AG04449 (cell line): ENCODE data around the gene PRDM11.

Experiments
- CTCF ChIA-PET: fragments of 350-600 bp; formaldehyde crosslinking; extraction: SDS; loops from one replicate; lab custom pipeline; 2021; ENCODE audit warnings: antibody characterized with exemption; lab: Yijun Ruan, JAX
- POLR2A ChIA-PET: fragments of 400-600, 350-600 bp; formaldehyde crosslinking; extraction: SDS; loops from one replicate; lab custom pipeline; 2020; ENCODE audit warnings: antibody characterized with exemption, inconsistent platforms; lab: Yijun Ruan, JAX
- DNase-seq: peaks from one replicate; pipeline ENCODE4 v3.0.0-alpha.2; 2010; ENCODE audit warnings: low read depth, low spot score
- H3K4me3 ChIP-seq: 2 replicates; pipeline ENCODE4 v1.5.1; 2011; ENCODE audit warnings: low read depth, mild to moderate bottlenecking, control low read depth, low read length
- TF ChIP-seq, protein P1 (sequence below): IDR thresholded peaks from one replicate; pipeline ENCODE4 v1.5.1; 2011; ENCODE audit warnings: mild to moderate bottlenecking, moderate library complexity, low read length, control low read depth, inconsistent platforms; ENCODE audit not compliant: insufficient read depth; ENCODE audit errors: missing control alignments

The PRDM11 gene

DNA sequence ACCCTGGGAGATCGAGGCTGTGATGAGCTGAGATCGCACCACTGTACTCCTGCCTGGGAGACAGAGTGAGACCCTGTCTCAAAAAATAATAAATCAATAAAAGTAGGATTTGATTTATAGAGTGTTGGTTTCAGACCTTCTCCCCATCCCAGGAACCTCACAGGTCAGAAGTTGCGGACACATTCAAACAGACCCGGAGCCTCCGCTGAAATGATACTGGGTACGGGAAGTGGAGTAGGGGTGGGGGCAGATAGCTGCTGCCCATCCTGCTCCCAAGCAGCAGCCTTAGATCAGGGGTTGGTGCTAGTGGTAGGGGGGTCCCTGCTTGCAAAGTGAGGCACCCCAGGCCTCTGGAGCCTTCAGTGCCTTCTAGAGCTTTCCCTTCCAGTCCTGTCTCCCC, 7.8 kb downstream of the PRDM11 start:
- TF ChIP-seq, protein P1, sequence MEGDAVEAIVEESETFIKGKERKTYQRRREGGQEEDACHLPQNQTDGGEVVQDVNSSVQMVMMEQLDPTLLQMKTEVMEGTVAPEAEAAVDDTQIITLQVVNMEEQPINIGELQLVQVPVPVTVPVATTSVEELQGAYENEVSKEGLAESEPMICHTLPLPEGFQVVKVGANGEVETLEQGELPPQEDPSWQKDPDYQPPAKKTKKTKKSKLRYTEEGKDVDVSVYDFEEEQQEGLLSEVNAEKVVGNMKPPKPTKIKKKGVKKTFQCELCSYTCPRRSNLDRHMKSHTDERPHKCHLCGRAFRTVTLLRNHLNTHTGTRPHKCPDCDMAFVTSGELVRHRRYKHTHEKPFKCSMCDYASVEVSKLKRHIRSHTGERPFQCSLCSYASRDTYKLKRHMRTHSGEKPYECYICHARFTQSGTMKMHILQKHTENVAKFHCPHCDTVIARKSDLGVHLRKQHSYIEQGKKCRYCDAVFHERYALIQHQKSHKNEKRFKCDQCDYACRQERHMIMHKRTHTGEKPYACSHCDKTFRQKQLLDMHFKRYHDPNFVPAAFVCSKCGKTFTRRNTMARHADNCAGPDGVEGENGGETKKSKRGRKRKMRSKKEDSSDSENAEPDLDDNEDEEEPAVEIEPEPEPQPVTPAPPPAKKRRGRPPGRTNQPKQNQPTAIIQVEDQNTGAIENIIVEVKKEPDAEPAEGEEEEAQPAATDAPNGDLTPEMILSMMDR, result no peak
- no peak overlapping the region for H3K4me3 ChIP-seq
- no peak for DNase-seq
- ChIA-PET CTCF (no interaction called here), POLR2A (no interaction called here)

DNA sequence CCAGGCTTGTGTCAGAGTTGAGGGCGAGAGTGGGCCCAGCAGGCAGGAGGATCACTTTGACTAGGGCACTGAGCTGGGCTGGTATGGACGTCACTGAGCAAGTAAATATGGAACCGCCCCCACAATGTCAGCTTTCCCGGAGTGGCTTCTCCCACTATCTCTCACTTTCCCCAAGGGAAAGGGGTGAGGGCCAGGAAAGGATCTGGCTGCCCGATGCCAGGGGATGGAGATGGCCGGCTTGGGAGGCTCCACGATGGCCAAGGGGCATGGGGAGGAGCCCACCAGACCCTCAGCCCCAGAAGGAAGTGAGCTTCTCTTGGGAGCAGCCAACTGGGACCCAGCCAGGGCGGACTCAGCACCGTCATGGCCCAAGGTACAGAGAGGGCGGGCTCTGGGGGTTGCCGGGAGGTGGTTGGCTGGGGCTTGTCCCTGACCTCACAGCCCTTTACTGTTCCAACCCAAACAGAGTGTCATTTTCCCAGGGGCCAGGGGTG, 8.7 kb downstream of the PRDM11 start:
- POLR2A ChIA-PET, result no interaction called here
- DNase-seq, result no peak
- TF ChIP-seq, protein P1, result no peak
- H3K4me3 ChIP-seq, result no peak overlapping the region
- CTCF ChIA-PET, result interaction anchor here (1.1 kb wide), 2 partner anchors 50 to 220 kb away, joined by 3 to 4 read pairs; no protein-coding TSS in a partner anchor

DNA sequence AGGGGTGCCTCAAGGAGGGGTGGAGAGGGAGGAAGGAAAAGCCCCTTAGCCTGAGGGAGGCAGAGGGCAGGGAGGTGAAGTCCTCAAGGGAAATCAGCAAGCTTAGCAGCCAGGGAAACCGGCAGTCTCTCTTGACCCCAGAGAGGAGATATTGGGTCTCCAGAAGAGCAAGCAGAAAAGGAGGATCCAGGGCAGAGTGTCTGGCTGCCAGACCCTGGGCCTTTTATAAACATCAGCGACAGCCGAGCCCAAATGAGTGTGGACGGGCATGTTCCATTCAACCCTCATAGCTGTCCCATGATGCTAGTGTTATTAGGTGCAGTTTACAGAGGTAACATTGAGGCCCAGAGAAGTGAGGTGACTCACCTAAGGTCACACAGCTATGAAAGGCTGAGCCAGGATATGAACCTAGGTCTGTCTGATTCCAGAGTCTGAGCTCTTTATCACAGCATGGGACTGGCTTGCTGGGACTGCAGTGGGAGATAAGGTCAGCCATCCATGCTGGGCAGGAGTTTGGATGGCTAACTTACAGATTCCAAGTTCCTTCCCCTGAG, 9.3 kb downstream of the PRDM11 start:
- H3K4me3 ChIP-seq, result no peak overlapping the region
- no peak for DNase-seq
- TF ChIP-seq, protein P1, result no peak
- CTCF ChIA-PET, result interaction anchor here (0.6 to 1.1 kb wide), 3 partner anchors 37 to 219 kb away, joined by 3 to 4 read pairs (median 3); no protein-coding TSS in a partner anchor
- POLR2A ChIA-PET, result no interaction called here

DNA sequence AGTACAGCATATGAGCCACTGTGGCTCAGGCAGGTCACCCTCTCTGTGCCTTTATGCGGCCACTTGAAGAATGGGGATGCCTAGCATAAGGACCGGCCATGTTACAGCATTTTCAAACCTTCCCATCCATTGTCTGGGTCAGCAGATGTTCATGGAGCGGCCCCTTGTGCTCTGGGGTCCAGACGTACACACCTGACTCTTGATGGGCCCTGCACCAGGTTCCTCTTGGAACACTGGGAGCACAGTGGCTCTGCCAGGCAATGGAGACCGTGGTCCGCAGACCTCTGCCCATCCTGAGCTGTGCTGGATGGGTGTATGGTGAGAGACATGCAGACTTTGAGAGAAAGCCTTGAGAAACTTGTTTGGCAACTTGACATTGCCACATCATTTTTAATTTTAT, 9.8 kb downstream of the PRDM11 start:
- DNase-seq, result no peak
- TF ChIP-seq, protein P1, result no peak
- CTCF ChIA-PET, result interaction anchor here (0.6 to 1.1 kb wide), 2 partner anchors 37 to 51 kb away, joined by 3 to 4 read pairs; no protein-coding TSS in a partner anchor
- POLR2A ChIA-PET, result no interaction called here
- no peak overlapping the region for H3K4me3 ChIP-seq

DNA sequence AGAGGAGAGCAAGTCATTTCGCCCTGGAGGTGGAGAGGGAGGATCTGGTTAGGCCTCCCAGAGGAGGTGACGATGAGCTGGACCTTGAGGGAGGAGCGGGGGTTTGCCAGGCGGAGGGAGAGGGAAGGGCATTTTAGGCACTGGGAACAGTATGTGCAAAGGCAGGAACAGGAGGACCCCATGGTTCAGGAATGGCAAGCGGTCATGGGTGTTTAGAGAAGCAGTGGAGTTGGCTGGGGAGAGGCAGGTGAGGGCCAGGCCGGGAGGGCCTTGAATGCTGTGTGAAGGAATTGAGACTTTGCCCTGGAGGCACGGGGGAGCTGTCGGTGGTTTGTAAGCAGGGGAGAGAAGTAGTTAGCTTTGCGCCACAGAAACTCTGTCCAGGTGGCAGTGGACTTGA, 10.3 kb downstream of the PRDM11 start:
- H3K4me3 ChIP-seq, result no peak overlapping the region
- ChIA-PET POLR2A (no interaction called here), CTCF (no interaction called here)
- TF ChIP-seq, protein P1, result no peak
- DNase-seq, result no peak
